H9 (cell line): ENCODE results near the gene WRAP53. TPM values are rescaled to one million over a fixed set of nuclear protein-coding genes. Genes with fewer than 3 reads are reported as not detected.

Experiments
- DNase-seq: peaks from one replicate; pipeline ENCODE4 v3.0.0-alpha.2; 2017
- H2AFZ ChIP-seq: one replicate; pipeline ENCODE4 v1.6.1; 2013; ENCODE audit warnings: mild to moderate bottlenecking, low read length, control low read depth, moderate library complexity
- H2AK5ac ChIP-seq: 2 replicates; pipeline ENCODE4 v1.6.1; 2013; ENCODE audit warnings: low read length, control low read depth, mixed read lengths; ENCODE audit not compliant: insufficient read length
- H2BK120ac ChIP-seq: one replicate; pipeline ENCODE4 v1.6.1; 2013; ENCODE audit warnings: low read depth, mild to moderate bottlenecking, low read length, control low read depth, inconsistent platforms; ENCODE audit not compliant: poor library complexity, severe bottlenecking
- H2BK12ac ChIP-seq: 2 replicates; pipeline ENCODE4 v1.6.1; 2013; ENCODE audit warnings: low read length, control low read depth, mixed read lengths, low read depth; ENCODE audit not compliant: insufficient read length
- H2BK15ac ChIP-seq: 2 replicates; pipeline ENCODE4 v1.6.1; 2013; ENCODE audit warnings: low read depth, low read length, control low read depth
- H2BK20ac ChIP-seq: one replicate; pipeline ENCODE4 v1.6.1; 2013; ENCODE audit warnings: low read depth, mild to moderate bottlenecking, low read length, control low read depth, inconsistent platforms; ENCODE audit not compliant: poor library complexity, severe bottlenecking
- H2BK5ac ChIP-seq: 2 replicates; pipeline ENCODE4 v1.6.1; 2013; ENCODE audit warnings: low read length, control low read depth, mixed read lengths; ENCODE audit not compliant: insufficient read length
- H3K14ac ChIP-seq: 2 replicates; pipeline ENCODE4 v1.6.1; 2013; ENCODE audit warnings: low read length, control low read depth; ENCODE audit not compliant: insufficient read depth
- H3K18ac ChIP-seq: 2 replicates; pipeline ENCODE4 v1.6.1; 2013; ENCODE audit warnings: low read depth, mild to moderate bottlenecking, mixed read lengths, low read length, control low read depth; ENCODE audit not compliant: insufficient read length
- H3K23ac ChIP-seq: 2 replicates; pipeline ENCODE4 v1.6.1; 2013; ENCODE audit warnings: low read length, control low read depth, mixed read lengths, low read depth; ENCODE audit not compliant: insufficient read length
- H3K23me2 ChIP-seq: 2 replicates; pipeline ENCODE4 v1.6.1; 2013; ENCODE audit warnings: low read depth, mild to moderate bottlenecking, mixed read lengths, low read length, control low read depth; ENCODE audit not compliant: insufficient read length, poor library complexity, severe bottlenecking
- H3K27ac ChIP-seq: 2 replicates; pipeline ENCODE4 v1.5.1; 2013; ENCODE audit warnings: low read length, control low read depth, mixed read lengths, low read depth; ENCODE audit not compliant: insufficient read length
- H3K27me3 ChIP-seq: 2 replicates; pipeline ENCODE4 v1.6.1; 2013; ENCODE audit warnings: low read length, control low read depth, inconsistent platforms; ENCODE audit not compliant: insufficient read depth
- H3K4ac ChIP-seq: 2 replicates; pipeline ENCODE4 v1.6.1; 2013; ENCODE audit warnings: low read depth, mild to moderate bottlenecking, control low read depth, inconsistent platforms, low read length, moderate library complexity
- H3K4me1 ChIP-seq: 2 replicates; pipeline ENCODE4 v1.6.1; 2013; ENCODE audit warnings: low read length, control low read depth, inconsistent platforms; ENCODE audit not compliant: insufficient read depth
- H3K4me2 ChIP-seq: 2 replicates; pipeline ENCODE4 v1.6.1; 2013; ENCODE audit warnings: low read length, control low read depth, mixed read lengths; ENCODE audit not compliant: insufficient read length, insufficient read depth
- H3K56ac ChIP-seq: 2 replicates; pipeline ENCODE4 v1.6.1; 2013; ENCODE audit warnings: low read depth, mild to moderate bottlenecking, mixed read lengths, low read length, control low read depth; ENCODE audit not compliant: insufficient read length
- H3K79me1 ChIP-seq: 2 replicates; pipeline ENCODE4 v1.6.1; 2013; ENCODE audit warnings: low read depth, mild to moderate bottlenecking, moderate library complexity, low read length, control low read depth, inconsistent platforms; ENCODE audit not compliant: insufficient read depth, poor library complexity, severe bottlenecking
- H3K79me2 ChIP-seq: 2 replicates; pipeline ENCODE4 v1.6.1; 2013; ENCODE audit warnings: low read length, control low read depth, inconsistent platforms; ENCODE audit not compliant: insufficient read depth
- H3K9ac ChIP-seq: 2 replicates; pipeline ENCODE4 v1.6.1; 2013; ENCODE audit warnings: low read length, control low read depth, mixed read lengths; ENCODE audit not compliant: insufficient read length; ENCODE audit errors: extremely low read depth
- H3K9me3 ChIP-seq: one replicate; pipeline ENCODE4 v1.6.1; 2013; ENCODE audit warnings: low read depth, low read length, inconsistent platforms; ENCODE audit not compliant: control insufficient read depth
- H3T11ph ChIP-seq: one replicate; pipeline ENCODE4 v1.6.1; 2013; ENCODE audit warnings: mild to moderate bottlenecking, low read length, control low read depth, inconsistent platforms
- H4K20me1 ChIP-seq: one replicate; pipeline ENCODE4 v1.6.1; 2013; ENCODE audit not compliant: control insufficient read depth, insufficient read length, insufficient read depth
- H4K5ac ChIP-seq: 2 replicates; pipeline ENCODE4 v1.6.1; 2013; ENCODE audit warnings: low read depth, mild to moderate bottlenecking, mixed read lengths, low read length, control low read depth; ENCODE audit not compliant: insufficient read length
- H4K8ac ChIP-seq: replicated peaks from 2 replicates; pipeline ENCODE4 v1.6.1; 2013; ENCODE audit warnings: low read length, control low read depth, mixed read lengths, low read depth; ENCODE audit not compliant: insufficient read length
- H4K91ac ChIP-seq: 2 replicates; pipeline ENCODE4 v1.6.1; 2013; ENCODE audit warnings: low read depth, mild to moderate bottlenecking, moderate library complexity, mixed read lengths, low read length, control low read depth; ENCODE audit not compliant: insufficient read length
- H3K27ac Mint-ChIP-seq, 3 experiments: 2 replicates in 2 of 3; 3 replicates in 1 of 3; pipeline ENCODE4 v1.8.0; 2020 to 2021; ENCODE audit warnings: mixed read lengths in 3 of 3, mild to moderate bottlenecking in 1 of 3, moderate library complexity in 1 of 3
- H3K27me3 Mint-ChIP-seq: 2 replicates; pipeline ENCODE4 v1.8.0; 2021; ENCODE audit warnings: low read depth, mild to moderate bottlenecking, moderate library complexity, mixed read lengths
- H3K36me3 Mint-ChIP-seq, 3 experiments: 2 replicates in 2 of 3; 3 replicates in 1 of 3; pipeline ENCODE4 v1.8.0; 2020 to 2021; ENCODE audit warnings: low read depth in 3 of 3, mixed read lengths in 3 of 3; ENCODE audit not compliant: insufficient read depth in 1 of 3
- H3K4me1 Mint-ChIP-seq, 2 experiments: 2 replicates each; pipeline ENCODE4 v1.8.0; 2020; ENCODE audit warnings: mixed read lengths in 2 of 2
- H3K4me3 Mint-ChIP-seq, 2 experiments: 2 replicates in 1 of 2; 3 replicates in 1 of 2; pipeline ENCODE4 v1.8.0; 2020 to 2021; ENCODE audit warnings: mild to moderate bottlenecking in 2 of 2, mixed read lengths in 2 of 2, moderate library complexity in 1 of 2
- H3K9me3 Mint-ChIP-seq, 2 experiments: 2 replicates in 1 of 2; 3 replicates in 1 of 2; pipeline ENCODE4 v1.8.0; 2020; ENCODE audit warnings: mild to moderate bottlenecking in 2 of 2, mixed read lengths in 2 of 2, moderate library complexity in 1 of 2
- WGBS: extraction: QIAGEN DNeasy Blood & Tissue Kit; methylation state at CpG from one replicate; pipeline ENCODE4 v1.1.7; 2013; ENCODE audit warnings: missing lambda C conversion rate, low lambda C conversion rate, mixed read lengths; ENCODE audit not compliant: insufficient read length; ENCODE audit errors: extremely low coverage; 5-methylcytosine and 5-hydroxymethylcytosine counted together
- total RNA-seq: library from RNA; stranded (reverse); gene quantifications from 2 replicates; pipeline ENCODE4 v1.2.1, GENCODE V29; 2021
- TF ChIP-seq, protein P1 (sequence below): fragments of 200-600 bp; sonication (generic); conservative IDR thresholded peaks from 3 replicates; pipeline ENCODE4 v1.8.0; 2021; ENCODE audit warnings: antibody characterized with exemption, mild to moderate bottlenecking

WRAP53 gene
- total RNA-seq, 1 experiment from 2014 or later, result 27.0 TPM

DNA sequence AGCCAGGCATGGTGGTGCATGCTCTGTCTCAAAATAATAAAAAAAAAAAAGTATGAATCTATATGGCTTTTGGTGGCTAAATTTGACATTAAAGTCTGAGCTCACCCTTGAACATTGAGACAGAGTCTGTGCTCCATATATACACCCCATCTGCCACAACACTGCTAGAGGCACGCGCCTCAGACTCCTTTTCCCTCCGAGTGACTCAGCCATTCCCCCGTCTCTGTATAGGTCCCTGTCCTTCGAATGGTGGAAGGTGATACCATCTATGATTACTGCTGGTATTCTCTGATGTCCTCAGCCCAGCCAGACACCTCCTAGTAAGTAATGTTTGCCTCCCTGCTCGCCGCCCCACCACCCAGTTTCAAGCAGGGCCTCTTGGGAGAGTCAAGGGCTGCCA, 12.2 kb downstream of the WRAP53 start:
- H3K4me2 ChIP-seq, result no peak overlapping the region

More for the DNA sequence above, 12.2 kb downstream of the WRAP53 start:
- Histone ChIP-seq H3K23me2 (peaks cover 11% of the 10 kb centered on the region), H2BK15ac (no peak overlapping the region), H3K4ac (no peak overlapping the region), H3K79me2 (no peaks in the 10 kb centered on the region), H4K8ac (no peak overlapping the region), H2AK5ac (no peak overlapping the region), H3K4me1 (no peaks in the 10 kb centered on the region; the same call in 1 of the 2 replicates), H3K23ac (no peak overlapping the region), H3K14ac (no peak overlapping the region), H4K5ac (no peak overlapping the region), H3T11ph (no peak overlapping the region), H4K20me1 (no peaks in the 10 kb centered on the region), H3K27ac (no peak overlapping the region), H2AFZ (no peak overlapping the region), H3K18ac (no peak overlapping the region), H2BK12ac (no peak overlapping the region), H3K79me1 (no peaks in the 10 kb centered on the region), H4K91ac (no peak overlapping the region), H2BK20ac (no peak overlapping the region), H2BK120ac (no peak overlapping the region), H2BK5ac (no peak overlapping the region), H3K9ac (no peak overlapping the region), H3K9me3 (no peaks in the 10 kb centered on the region), H3K27me3 (no peaks in the 10 kb centered on the region), H3K56ac (no peak overlapping the region)
- H3K4me1 Mint-ChIP-seq, result peaks cover 17 to 20% of the 10 kb centered on the region in 2 experiments
- H3K27me3 Mint-ChIP-seq, result peaks cover 8% of the 10 kb centered on the region
- DNase-seq, result no peak
- no peak overlapping the region for H3K27ac Mint-ChIP-seq
- WGBS, result no CpG with 5 or more reads among the region's 7 CpGs
- peaks cover 11 to 29% (median 26%) of the 10 kb centered on the region in 3 experiments; a peak in 6 of 7 replicates for H3K36me3 Mint-ChIP-seq
- TF ChIP-seq, protein P1, sequence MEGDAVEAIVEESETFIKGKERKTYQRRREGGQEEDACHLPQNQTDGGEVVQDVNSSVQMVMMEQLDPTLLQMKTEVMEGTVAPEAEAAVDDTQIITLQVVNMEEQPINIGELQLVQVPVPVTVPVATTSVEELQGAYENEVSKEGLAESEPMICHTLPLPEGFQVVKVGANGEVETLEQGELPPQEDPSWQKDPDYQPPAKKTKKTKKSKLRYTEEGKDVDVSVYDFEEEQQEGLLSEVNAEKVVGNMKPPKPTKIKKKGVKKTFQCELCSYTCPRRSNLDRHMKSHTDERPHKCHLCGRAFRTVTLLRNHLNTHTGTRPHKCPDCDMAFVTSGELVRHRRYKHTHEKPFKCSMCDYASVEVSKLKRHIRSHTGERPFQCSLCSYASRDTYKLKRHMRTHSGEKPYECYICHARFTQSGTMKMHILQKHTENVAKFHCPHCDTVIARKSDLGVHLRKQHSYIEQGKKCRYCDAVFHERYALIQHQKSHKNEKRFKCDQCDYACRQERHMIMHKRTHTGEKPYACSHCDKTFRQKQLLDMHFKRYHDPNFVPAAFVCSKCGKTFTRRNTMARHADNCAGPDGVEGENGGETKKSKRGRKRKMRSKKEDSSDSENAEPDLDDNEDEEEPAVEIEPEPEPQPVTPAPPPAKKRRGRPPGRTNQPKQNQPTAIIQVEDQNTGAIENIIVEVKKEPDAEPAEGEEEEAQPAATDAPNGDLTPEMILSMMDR, result no peak
- H3K4me3 Mint-ChIP-seq, result no peak overlapping the region
- no peaks in the 10 kb centered on the region; a peak in 1 of 5 replicates for H3K9me3 Mint-ChIP-seq
